Measurements from ENCODE around the gene SURF4. TPM values are rescaled to one million over a fixed set of nuclear protein-coding genes. Genes with fewer than 3 reads are reported as not detected.

Gene SURF4
- total and polyA plus RNA-seq, 2 of the 13 experiments (the other 11 are each of a cell fraction or from before 2014, with no cell fraction given) = 220 to 265 TPM

GRCh38 chr9:133342570-133342969, 33.3 kb downstream of the SURF4 start:
- Histone ChIP-seq H3K27me3 (ENCODE audit: control insufficient read depth in 1 of 2, insufficient read depth in 2 of 2, low read length in 2 of 2) (no peaks in the 10 kb centered on the region), H3K4me3 (replicated peaks in 1 of 3; ENCODE audit: insufficient read depth in 1 of 3, low read depth in 2 of 3, low read length in 3 of 3) (no peak overlapping the region), H3K79me2 (ENCODE audit: insufficient read depth, low read length) (peaks cover 16% of the 10 kb centered on the region), H2AFZ (ENCODE audit: low read length) (no peak overlapping the region), H3K27ac (ENCODE audit: extremely low read length, insufficient read depth, low read length) (no peak overlapping the region), H3K36me3 (replicated peaks in 1 of 2; ENCODE audit: control insufficient read depth in 1 of 2, insufficient read depth in 2 of 2, low read length in 2 of 2) (peaks cover 8 to 58% of the 10 kb centered on the region in 2 experiments; a peak in 4 of 5 replicates), H3K4me2 (ENCODE audit: low read depth, low read length) (no peak overlapping the region), H3K4me1 (ENCODE audit: insufficient read depth, low read length) (peaks cover 11% of the 10 kb centered on the region), H3K9ac (ENCODE audit: insufficient read depth, low read depth, low read length) (no peak overlapping the region), H3K9me3 (ENCODE audit: low read length) (no peaks in the 10 kb centered on the region), H4K20me1 (ENCODE audit: insufficient read depth, low read length) (no peaks in the 10 kb centered on the region)
- no TSS peak for BruUV-seq (replicated peaks)
- POLR2A ChIA-PET = interaction anchor here (1.4 kb wide), 1 partner anchor 13 kb away, joined by 5 read pairs; the partner anchor contains the start of genes SURF1 and SURF2
- DNase-seq (ENCODE audit: low spot score) (no peak), FAIRE-seq (no peak), ATAC-seq (peak; percentile 46)
- 98% methylated on average over 4 of the region's 11 CpGs for WGBS (ENCODE audit: low lambda C conversion rate)
- in situ Hi-C loops (cut with HindIII; ENCODE audit: extremely low pct_ligation_motif_present, low pct_unique_long_range_greater_than_20kb) = no loop called here
- intact Hi-C loops (cut with micrococcal nuclease; ENCODE audit: unreplicated experiment) = no loop called here
- CTCF ChIA-PET (ENCODE audit: low intra/inter-chr PET ratio, low total read pairs) = interaction anchor here (0.9 to 1.9 kb wide), 2 partner anchors 62 to 143 kb away, joined by 3 to 5 read pairs; no protein-coding TSS in a partner anchor
- TF ChIP-seq ARID2 (CRISPR knock-in tag; IDR thresholded peaks at IDR 0.05; ENCODE audit: borderline replicate concordance) (no peak), NKX3-1 (CRISPR knock-in tag; IDR thresholded peaks at IDR 0.05) (no peak), RNF219 (CRISPR knock-in tag; IDR thresholded peaks at IDR 0.05) (no peak), BORCS8-MEF2B (CRISPR knock-in tag; IDR thresholded peaks at IDR 0.05) (no peak), ZSCAN31 (CRISPR knock-in tag; IDR thresholded peaks at IDR 0.05; ENCODE audit: low read depth) (0 out of 2 replicates have a peak, but pooled peaks have one; percentile 39), KLF6 (CRISPR knock-in tag; IDR thresholded peaks at IDR 0.05) (no peak), RBFOX2 (IDR thresholded peaks at IDR 0.05; ENCODE audit: low read depth, low read length) (0 out of 2 replicates have a peak, but pooled peaks have one; percentile 33), KAT7 (CRISPR knock-in tag; IDR thresholded peaks at IDR 0.05; ENCODE audit: borderline replicate concordance) (no peak), STAG1 (CRISPR knock-in tag; IDR thresholded peaks at IDR 0.05) (peak; percentile 21; the same call in 1 of the 2 replicates), HDAC6 (IDR thresholded peaks at IDR 0.05; ENCODE audit: low read depth, low read length) (no peak), ZNF292 (CRISPR knock-in tag; IDR thresholded peaks at IDR 0.05; ENCODE audit: borderline replicate concordance, low read depth) (no peak), ZFP36L1 (CRISPR knock-in tag; IDR thresholded peaks at IDR 0.05) (no peak)
- TF ChIP-seq, protein P1, sequence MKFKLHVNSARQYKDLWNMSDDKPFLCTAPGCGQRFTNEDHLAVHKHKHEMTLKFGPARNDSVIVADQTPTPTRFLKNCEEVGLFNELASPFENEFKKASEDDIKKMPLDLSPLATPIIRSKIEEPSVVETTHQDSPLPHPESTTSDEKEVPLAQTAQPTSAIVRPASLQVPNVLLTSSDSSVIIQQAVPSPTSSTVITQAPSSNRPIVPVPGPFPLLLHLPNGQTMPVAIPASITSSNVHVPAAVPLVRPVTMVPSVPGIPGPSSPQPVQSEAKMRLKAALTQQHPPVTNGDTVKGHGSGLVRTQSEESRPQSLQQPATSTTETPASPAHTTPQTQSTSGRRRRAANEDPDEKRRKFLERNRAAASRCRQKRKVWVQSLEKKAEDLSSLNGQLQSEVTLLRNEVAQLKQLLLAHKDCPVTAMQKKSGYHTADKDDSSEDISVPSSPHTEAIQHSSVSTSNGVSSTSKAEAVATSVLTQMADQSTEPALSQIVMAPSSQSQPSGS (CRISPR knock-in tag; IDR thresholded peaks at IDR 0.05) = no peak
- TF ChIP-seq, protein P2, sequence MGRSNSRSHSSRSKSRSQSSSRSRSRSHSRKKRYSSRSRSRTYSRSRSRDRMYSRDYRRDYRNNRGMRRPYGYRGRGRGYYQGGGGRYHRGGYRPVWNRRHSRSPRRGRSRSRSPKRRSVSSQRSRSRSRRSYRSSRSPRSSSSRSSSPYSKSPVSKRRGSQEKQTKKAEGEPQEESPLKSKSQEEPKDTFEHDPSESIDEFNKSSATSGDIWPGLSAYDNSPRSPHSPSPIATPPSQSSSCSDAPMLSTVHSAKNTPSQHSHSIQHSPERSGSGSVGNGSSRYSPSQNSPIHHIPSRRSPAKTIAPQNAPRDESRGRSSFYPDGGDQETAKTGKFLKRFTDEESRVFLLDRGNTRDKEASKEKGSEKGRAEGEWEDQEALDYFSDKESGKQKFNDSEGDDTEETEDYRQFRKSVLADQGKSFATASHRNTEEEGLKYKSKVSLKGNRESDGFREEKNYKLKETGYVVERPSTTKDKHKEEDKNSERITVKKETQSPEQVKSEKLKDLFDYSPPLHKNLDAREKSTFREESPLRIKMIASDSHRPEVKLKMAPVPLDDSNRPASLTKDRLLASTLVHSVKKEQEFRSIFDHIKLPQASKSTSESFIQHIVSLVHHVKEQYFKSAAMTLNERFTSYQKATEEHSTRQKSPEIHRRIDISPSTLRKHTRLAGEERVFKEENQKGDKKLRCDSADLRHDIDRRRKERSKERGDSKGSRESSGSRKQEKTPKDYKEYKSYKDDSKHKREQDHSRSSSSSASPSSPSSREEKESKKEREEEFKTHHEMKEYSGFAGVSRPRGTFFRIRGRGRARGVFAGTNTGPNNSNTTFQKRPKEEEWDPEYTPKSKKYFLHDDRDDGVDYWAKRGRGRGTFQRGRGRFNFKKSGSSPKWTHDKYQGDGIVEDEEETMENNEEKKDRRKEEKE (IDR thresholded peaks at IDR 0.05) = no peak
- TF ChIP-seq, protein P3, sequence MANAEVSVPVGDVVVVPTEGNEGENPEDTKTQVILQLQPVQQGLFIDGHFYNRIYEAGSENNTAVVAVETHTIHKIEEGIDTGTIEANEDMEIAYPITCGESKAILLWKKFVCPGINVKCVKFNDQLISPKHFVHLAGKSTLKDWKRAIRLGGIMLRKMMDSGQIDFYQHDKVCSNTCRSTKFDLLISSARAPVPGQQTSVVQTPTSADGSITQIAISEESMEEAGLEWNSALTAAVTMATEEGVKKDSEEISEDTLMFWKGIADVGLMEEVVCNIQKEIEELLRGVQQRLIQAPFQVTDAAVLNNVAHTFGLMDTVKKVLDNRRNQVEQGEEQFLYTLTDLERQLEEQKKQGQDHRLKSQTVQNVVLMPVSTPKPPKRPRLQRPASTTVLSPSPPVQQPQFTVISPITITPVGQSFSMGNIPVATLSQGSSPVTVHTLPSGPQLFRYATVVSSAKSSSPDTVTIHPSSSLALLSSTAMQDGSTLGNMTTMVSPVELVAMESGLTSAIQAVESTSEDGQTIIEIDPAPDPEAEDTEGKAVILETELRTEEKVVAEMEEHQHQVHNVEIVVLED (CRISPR knock-in tag; IDR thresholded peaks at IDR 0.05; ENCODE audit: borderline replicate concordance) = no peak
